K562 (cell line): ENCODE results near the gene ASB6. TPM values are rescaled to one million over a fixed set of nuclear protein-coding genes. Genes with fewer than 3 reads are reported as not detected.

Source experiments
- BCOR ChIP-seq: fragments of 450-650 bp; IDR thresholded peaks from 2 replicates; pipeline ENCODE4 v1.6.1; 2016
- CREB1 ChIP-seq, 2 experiments: sonication (generic) in 1 of 2; formaldehyde crosslinking in 1 of 2; IDR thresholded peaks; 2 replicates each; pipeline versions ENCODE4 v1.6.1 to v1.8.0; 2012 to 2022; ENCODE audit warnings: inconsistent platforms in 1 of 2, mild to moderate bottlenecking in 1 of 2, missing genetic modification reagents in 1 of 2, moderate library complexity in 1 of 2
- E2F3 ChIP-seq: fragments of 250-450 bp; sonication (Bioruptor Pico); IDR thresholded peaks from 2 replicates; pipeline ENCODE4 v1.4.0; 2020; ENCODE audit warnings: mild to moderate bottlenecking
- GABPB2 ChIP-seq: fragments of 250-450 bp; sonication (Bioruptor Pico); conservative IDR thresholded peaks from 2 replicates; pipeline ENCODE4 v1.5.1; 2021; ENCODE audit warnings: mild to moderate bottlenecking
- GATA2 ChIP-seq: sonication (generic); formaldehyde crosslinking; IDR thresholded peaks from 2 replicates; pipeline ENCODE4 v1.4.0; 2020; ENCODE audit warnings: mild to moderate bottlenecking, missing genetic modification reagents
- IRF2 ChIP-seq: sonication (generic); formaldehyde crosslinking; IDR thresholded peaks from 2 replicates; pipeline ENCODE4 v1.8.1; 2022; ENCODE audit warnings: mild to moderate bottlenecking, missing genetic modification reagents
- KDM1A ChIP-seq, 2 experiments: fragments of 450-650 bp; IDR thresholded peaks; 2 replicates each; pipeline ENCODE4 v1.6.1; 2016; ENCODE audit warnings: mild to moderate bottlenecking in 2 of 2
- KLF10 ChIP-seq: fragments of 250-450 bp; sonication (Bioruptor Pico); IDR thresholded peaks from 2 replicates; pipeline ENCODE4 v1.6.1; 2021; ENCODE audit warnings: matching md5 sums
- KLF16 ChIP-seq: IDR thresholded peaks from 2 replicates; pipeline ENCODE4 v1.6.1; 2016; ENCODE audit warnings: antibody characterized with exemption
- L3MBTL2 ChIP-seq: fragments of 450-650 bp; IDR thresholded peaks from 2 replicates; pipeline ENCODE4 v1.6.1; 2016; ENCODE audit warnings: mild to moderate bottlenecking, moderate library complexity
- MAFF ChIP-seq: IDR thresholded peaks from 2 replicates; pipeline ENCODE4 v1.6.1; 2012; ENCODE audit warnings: low read length, improper control_type of control experiment
- MEF2D ChIP-seq: conservative IDR thresholded peaks from 2 replicates; pipeline ENCODE4 v1.6.1; 2016; ENCODE audit warnings: low read depth, missing genetic modification characterization, missing compliant biosample characterization
- MTA3 ChIP-seq: fragments of 450-650 bp; formaldehyde crosslinking; IDR thresholded peaks from 2 replicates; pipeline ENCODE4 v1.6.1; 2017; ENCODE audit warnings: mild to moderate bottlenecking, borderline replicate concordance
- MYC ChIP-seq, 2 experiments: fragments of 250-450 bp in 1 of 2; sonication (Bioruptor Pico) in 1 of 2; IDR thresholded peaks; 2 replicates each; pipeline versions ENCODE4 v1.5.1 to v1.6.1; 2012 to 2021; ENCODE audit warnings: low read depth in 2 of 2, borderline replicate concordance in 1 of 2, improper control_type of control experiment in 1 of 2, low read length in 1 of 2, mild to moderate bottlenecking in 1 of 2, moderate library complexity in 1 of 2
- NFE2L1 ChIP-seq: fragments of 450-650 bp; IDR thresholded peaks from 2 replicates; pipeline ENCODE4 v1.6.1; 2016; ENCODE audit warnings: missing genetic modification characterization, low read depth, mild to moderate bottlenecking, missing compliant biosample characterization, moderate library complexity, borderline replicate concordance
- NR1H2 ChIP-seq: sonication (generic); formaldehyde crosslinking; IDR thresholded peaks from 2 replicates; pipeline ENCODE4 v1.4.0; 2020; ENCODE audit warnings: mild to moderate bottlenecking, missing genetic modification reagents
- PHB2 ChIP-seq: fragments of 450-650 bp; IDR thresholded peaks from 2 replicates; pipeline ENCODE4 v1.6.1; 2017; ENCODE audit warnings: low read depth
- POU5F1 ChIP-seq: fragments of 150-350 bp; IDR thresholded peaks from 2 replicates; pipeline ENCODE4 v1.6.1; 2014; ENCODE audit warnings: borderline replicate concordance, low read length, low read depth, mild to moderate bottlenecking; ENCODE audit not compliant: partially characterized antibody
- RBM14 ChIP-seq: fragments of 200-400 bp; formaldehyde crosslinking; IDR thresholded peaks from 2 replicates; pipeline ENCODE4 v1.6.1; 2018; ENCODE audit warnings: low read depth, mild to moderate bottlenecking, low read length, moderate library complexity, borderline replicate concordance; ENCODE audit not compliant: insufficient read depth
- RBM17 ChIP-seq: fragments of 200-400 bp; formaldehyde crosslinking; IDR thresholded peaks from 2 replicates; pipeline ENCODE4 v1.6.1; 2017; ENCODE audit warnings: low read depth, mild to moderate bottlenecking, low read length, borderline replicate concordance
- RBM39 ChIP-seq: fragments of 200-400 bp; formaldehyde crosslinking; optimal IDR thresholded peaks from 2 replicates; pipeline ENCODE3; 2018; ENCODE audit warnings: low read depth, low read length
- SMARCA5 ChIP-seq: fragments of 450-650 bp; IDR thresholded peaks from 2 replicates; pipeline ENCODE4 v1.6.1; 2016
- SP2 ChIP-seq: IDR thresholded peaks from 2 replicates; pipeline ENCODE4 v1.6.1; 2011; ENCODE audit warnings: mild to moderate bottlenecking, low read depth, low read length, moderate library complexity; ENCODE audit not compliant: poor library complexity, severe bottlenecking; ENCODE audit errors: extremely low read depth
- TCF7L2 ChIP-seq: fragments of 150-350 bp; IDR thresholded peaks from 2 replicates; pipeline ENCODE4 v1.6.1; 2016; ENCODE audit warnings: low read depth, mild to moderate bottlenecking, low read length, moderate library complexity
- TRIM28 ChIP-seq: fragments of 450-650 bp; IDR thresholded peaks from 2 replicates; pipeline ENCODE4 v1.6.1; 2017
- ZEB2 ChIP-seq: fragments of 450-650 bp; IDR thresholded peaks from 2 replicates; pipeline ENCODE4 v1.6.1; 2016
- ZNF224 ChIP-seq: sonication (generic); formaldehyde crosslinking; IDR thresholded peaks from 2 replicates; pipeline ENCODE4 v1.8.0; 2022; ENCODE audit warnings: mild to moderate bottlenecking, missing genetic modification reagents
- ZNF384 ChIP-seq: IDR thresholded peaks from 2 replicates; pipeline ENCODE4 v1.6.1; 2012; ENCODE audit warnings: low read depth, low read length, improper control_type of control experiment
- ZNF445 ChIP-seq: fragments of 250-450 bp; sonication (Bioruptor Pico); IDR thresholded peaks from 2 replicates; pipeline ENCODE4 v1.4.0; 2020; ENCODE audit warnings: low read depth, mild to moderate bottlenecking, moderate library complexity
- ZNF780A ChIP-seq: fragments of 250-450 bp; sonication (Bioruptor Pico); IDR thresholded peaks from 2 replicates; pipeline ENCODE4 v1.5.0; 2021; ENCODE audit warnings: mild to moderate bottlenecking
- polyA plus RNA-seq, 8 experiments: library from polyadenylated mRNA; depleted of rRNA in 4 of 8; stranded (reverse) in 5 of 8; unstranded in 3 of 8; fragments of >200 nt; fragmentation: Nextera tagmentation in 2 of 8; fragmentation: Illumina TruSeq in 1 of 8; extraction: Ambion mirVana in 2 of 8; extraction: Trizol in 1 of 8; gene quantifications; 2 replicates each; pipeline versions ENCODE4 v1.2.1 to v1.2.3, GENCODE V29; 2011 to 2014; ENCODE audit warnings: inconsistent platforms in 1 of 8, missing spikeins in 1 of 8
- total RNA-seq, 7 experiments: library from RNA; depleted of rRNA in 6 of 7; stranded (reverse); fragments of >200 nt in 6 of 7; fragmentation: Illumina TruSeq in 2 of 7; extraction: Trizol in 2 of 7; gene quantifications; 2 replicates each; pipeline versions ENCODE4 v1.2.1 to v1.2.3, GENCODE V29; 2011 to 2021; ENCODE audit warnings: low replicate concordance in 1 of 7
- TF ChIP-seq, protein P1 (sequence below): fragments of 250-450 bp; sonication (Bioruptor Pico); IDR thresholded peaks from 2 replicates; pipeline ENCODE4 v1.8.0; 2022; ENCODE audit warnings: moderate library complexity, mild to moderate bottlenecking, inconsistent platforms
- TF ChIP-seq, protein P2 (sequence below): fragments of 250-450 bp; sonication (Bioruptor Pico); IDR thresholded peaks from 2 replicates; pipeline ENCODE4 v1.8.0; 2021; ENCODE audit warnings: moderate library complexity, mild to moderate bottlenecking, inconsistent platforms

The ASB6 gene
- total and polyA plus RNA-seq, 9 of the 15 experiments (the other 6 are each of a cell fraction or from before 2014, with no cell fraction given): 0.92 to 17.8 (median 11.3) TPM

DNA sequence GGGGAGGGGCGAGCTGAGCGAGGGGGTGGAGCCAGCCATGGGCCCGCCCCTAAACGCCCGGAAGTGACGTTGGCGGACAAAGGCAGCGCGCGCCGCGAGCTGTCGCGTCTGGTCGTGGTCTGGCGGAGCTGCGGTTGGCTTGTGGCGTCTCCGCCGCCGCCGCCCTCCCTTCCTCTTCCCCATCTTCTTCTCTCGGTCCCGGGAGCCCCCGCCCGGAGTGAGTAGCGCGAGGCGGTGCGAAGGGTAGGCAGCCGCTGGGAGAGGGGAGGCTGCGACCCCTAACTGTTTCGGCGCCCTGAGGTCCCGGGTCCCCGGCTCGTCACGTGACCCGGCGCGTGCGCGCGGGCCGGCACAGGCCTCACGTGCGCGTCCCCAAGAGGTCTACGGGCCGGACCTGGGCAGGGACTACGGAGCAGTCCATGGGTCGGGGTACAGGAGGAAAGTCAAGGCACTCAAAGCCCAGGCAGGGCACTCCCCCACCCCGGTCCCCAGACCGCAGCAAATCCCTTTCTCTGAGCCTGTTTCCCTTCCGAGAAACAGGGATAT, 15.8 kb downstream of the ASB6 start, which contains the start of gene NTMT1 (continued):
- TF ChIP-seq IRF2: no peak
- no peak for TF ChIP-seq RBM14
- no peak for TF ChIP-seq ZNF384
- peak; percentile 71; the same call in 1 of the 2 replicates for TF ChIP-seq MTA3
- TF ChIP-seq PHB2: no peak
- no peak for TF ChIP-seq RBM39
- peak; percentile 51 for TF ChIP-seq BCOR
- TF ChIP-seq, protein P1, sequence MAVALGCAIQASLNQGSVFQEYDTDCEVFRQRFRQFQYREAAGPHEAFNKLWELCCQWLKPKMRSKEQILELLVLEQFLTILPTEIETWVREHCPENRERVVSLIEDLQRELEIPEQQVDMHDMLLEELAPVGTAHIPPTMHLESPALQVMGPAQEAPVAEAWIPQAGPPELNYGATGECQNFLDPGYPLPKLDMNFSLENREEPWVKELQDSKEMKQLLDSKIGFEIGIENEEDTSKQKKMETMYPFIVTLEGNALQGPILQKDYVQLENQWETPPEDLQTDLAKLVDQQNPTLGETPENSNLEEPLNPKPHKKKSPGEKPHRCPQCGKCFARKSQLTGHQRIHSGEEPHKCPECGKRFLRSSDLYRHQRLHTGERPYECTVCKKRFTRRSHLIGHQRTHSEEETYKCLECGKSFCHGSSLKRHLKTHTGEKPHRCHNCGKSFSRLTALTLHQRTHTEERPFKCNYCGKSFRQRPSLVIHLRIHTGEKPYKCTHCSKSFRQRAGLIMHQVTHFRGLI (CRISPR knock-in tag): no peak
- no peak for TF ChIP-seq TRIM28
- no peak for TF ChIP-seq MAFF
- no peak for TF ChIP-seq POU5F1
- TF ChIP-seq SMARCA5: no peak
- TF ChIP-seq, protein P2, sequence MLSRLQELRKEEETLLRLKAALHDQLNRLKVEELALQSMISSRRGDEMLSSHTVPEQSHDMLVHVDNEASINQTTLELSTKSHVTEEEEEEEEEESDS (CRISPR knock-in tag): no peak
- peak; percentile 94 for TF ChIP-seq CREB1 (IDR thresholded peaks at IDR 0.05)
- peak; percentile 93 for TF ChIP-seq CREB1 (CRISPR knock-in tag; IDR thresholded peaks at IDR 0.05)
- no peak for TF ChIP-seq ZNF780A (CRISPR knock-in tag)
- no peak for TF ChIP-seq KDM1A (IDR thresholded peaks at IDR 0.05)
- no peak for TF ChIP-seq ZEB2
- TF ChIP-seq TCF7L2: no peak
- TF ChIP-seq GABPB2 (CRISPR knock-in tag): no peak
- no peak for TF ChIP-seq GATA2 (CRISPR knock-in tag)
- no peak for TF ChIP-seq ZNF224 (CRISPR knock-in tag)
- TF ChIP-seq KLF10 (CRISPR knock-in tag): no peak
- TF ChIP-seq MEF2D (tag): no peak
- TF ChIP-seq NFE2L1 (tag): no peak
- peak; percentile 20; the same call in 1 of the 2 replicates for TF ChIP-seq E2F3 (CRISPR knock-in tag)
- no peak for TF ChIP-seq ZNF445 (CRISPR knock-in tag)
- peak; percentile 83 for TF ChIP-seq L3MBTL2
- TF ChIP-seq KLF16: no peak
- no peak for TF ChIP-seq RBM17
- TF ChIP-seq NR1H2 (CRISPR knock-in tag): peak; percentile 64; the same call in 1 of the 2 replicates
- no peak for TF ChIP-seq SP2
- TF ChIP-seq MYC (IDR thresholded peaks at IDR 0.05; ENCODE audit: low read depth, low read length): peak; percentile 96
- peak; percentile 91; the same call in 1 of the 2 replicates for TF ChIP-seq MYC (CRISPR knock-in tag; IDR thresholded peaks at IDR 0.05; ENCODE audit: borderline replicate concordance, low read depth)
